Pancreas (tissue), 10 donors: ENCODE results near the gene CGRRF1. TPM values are rescaled to one million over a fixed set of nuclear protein-coding genes. Genes with fewer than 3 reads are reported as not detected.

Source experiments
- ATAC-seq, 4 donors: fragments of 200-7000 bp; cut with Tn5 transposase; one replicate each; pipeline versions ENCODE4 v1.8.0 to v1.9.1; 2020; ENCODE audit warnings: mild to moderate bottlenecking in 4 of 4, moderate library complexity in 4 of 4
- DNase-seq, 6 donors: peaks; one replicate each; pipeline ENCODE4 v3.0.0-alpha.2; 2020
- FAIRE-seq: peaks from 2 replicates; lab custom pipeline; 2012; peaks lifted over from hg19 to GRCh38; lab: Jason Lieb, UNC
- H3K27ac ChIP-seq, 4 donors: fragments of 200-600 bp; sonication (generic); 1 replicate in 3 of 4; 2 replicates in 1 of 4; pipeline versions ENCODE4 v1.5.0 to v1.8.0; 2020
- H3K27me3 ChIP-seq, 4 donors: fragments of 200-600 bp; one replicate each; pipeline ENCODE4 v1.8.0; 2021
- H3K36me3 ChIP-seq, 3 donors: fragments of 200-600 bp; sonication (generic) in 1 of 3; one replicate each; pipeline versions ENCODE4 v1.5.0 to v1.8.0; 2020 to 2021
- H3K4me1 ChIP-seq, 3 donors: fragments of 200-600 bp; one replicate each; pipeline ENCODE4 v1.8.0; 2021
- H3K4me3 ChIP-seq, 4 donors: fragments of 200-600 bp; sonication (generic) in 2 of 4; one replicate each; pipeline versions ENCODE4 v1.5.0 to v1.8.0; 2020 to 2021
- H3K9me3 ChIP-seq, 4 donors: fragments of 200-600 bp; one replicate each; pipeline ENCODE4 v1.8.0; 2021
- CTCF ChIP-seq, 4 donors: fragments of 200-600 bp; sonication (generic) in 3 of 4; IDR thresholded peaks; one replicate each; pipeline versions ENCODE4 v1.5.0 to v1.8.0; 2021; ENCODE audit warnings: antibody characterized with exemption in 4 of 4
- WGBS, 2 donors: extraction: QIAGEN DNeasy Blood & Tissue Kit; methylation state at CpG; one replicate each; pipeline ENCODE4 v1.1.7; 2013; 5-methylcytosine and 5-hydroxymethylcytosine counted together
- intact Hi-C, 3 donors: fragments of 100-400 bp; cut with DNase I; formaldehyde crosslinking; loops; one replicate each; pipeline versions ENCODE4 v1.11.1 to v1.14.2; 2022
- polyA plus RNA-seq, 2 donors: library from polyadenylated mRNA; stranded (reverse); fragments of 200-250 nt; gene quantifications; one replicate each; pipeline ENCODE4 v1.2.3, GENCODE V29; 2013
- total RNA-seq, 6 donors: library from RNA; stranded (reverse); fragmentation: NEBNext Ultra II Directional in 4 of 6; extraction: Animal tissue kit (Norgen Biotek cat#: 25700) in 4 of 6; gene quantifications; one replicate each; pipeline versions ENCODE4 v1.2.1 to v1.2.4, GENCODE V29; 2021 to 2023
- donor health status: healthy with polysubstance abuse.
- donor health status: DM: no; HTN: no; CAD: no; lungs with moderate emphysema.
- donor health status: DM: no; HTN: no; CAD: no.
- donor health status: control.
- donor health status: control.
- donor health status: Bipolar disorder and iron deficiency.
- donor health status: DM: yes; HTN: yes; CAD: no.
- donor health status: DM: no; HTN: no; CAD: no.
- donor health status: DM: no; HTN: no; CAD: no.
- donor health status: DM: yes; HTN: yes; CAD: no.

The CGRRF1 gene, protein sequence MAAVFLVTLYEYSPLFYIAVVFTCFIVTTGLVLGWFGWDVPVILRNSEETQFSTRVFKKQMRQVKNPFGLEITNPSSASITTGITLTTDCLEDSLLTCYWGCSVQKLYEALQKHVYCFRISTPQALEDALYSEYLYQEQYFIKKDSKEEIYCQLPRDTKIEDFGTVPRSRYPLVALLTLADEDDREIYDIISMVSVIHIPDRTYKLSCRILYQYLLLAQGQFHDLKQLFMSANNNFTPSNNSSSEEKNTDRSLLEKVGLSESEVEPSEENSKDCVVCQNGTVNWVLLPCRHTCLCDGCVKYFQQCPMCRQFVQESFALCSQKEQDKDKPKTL
- total RNA-seq = 10 to 100 TPM in 3 of 6 donors, 1 to 10 TPM in 3; 8.3 to 11.8 (median 9.9) TPM
- polyA plus RNA-seq = 10 to 100 TPM; 12.9 to 17.6 TPM

DNA sequence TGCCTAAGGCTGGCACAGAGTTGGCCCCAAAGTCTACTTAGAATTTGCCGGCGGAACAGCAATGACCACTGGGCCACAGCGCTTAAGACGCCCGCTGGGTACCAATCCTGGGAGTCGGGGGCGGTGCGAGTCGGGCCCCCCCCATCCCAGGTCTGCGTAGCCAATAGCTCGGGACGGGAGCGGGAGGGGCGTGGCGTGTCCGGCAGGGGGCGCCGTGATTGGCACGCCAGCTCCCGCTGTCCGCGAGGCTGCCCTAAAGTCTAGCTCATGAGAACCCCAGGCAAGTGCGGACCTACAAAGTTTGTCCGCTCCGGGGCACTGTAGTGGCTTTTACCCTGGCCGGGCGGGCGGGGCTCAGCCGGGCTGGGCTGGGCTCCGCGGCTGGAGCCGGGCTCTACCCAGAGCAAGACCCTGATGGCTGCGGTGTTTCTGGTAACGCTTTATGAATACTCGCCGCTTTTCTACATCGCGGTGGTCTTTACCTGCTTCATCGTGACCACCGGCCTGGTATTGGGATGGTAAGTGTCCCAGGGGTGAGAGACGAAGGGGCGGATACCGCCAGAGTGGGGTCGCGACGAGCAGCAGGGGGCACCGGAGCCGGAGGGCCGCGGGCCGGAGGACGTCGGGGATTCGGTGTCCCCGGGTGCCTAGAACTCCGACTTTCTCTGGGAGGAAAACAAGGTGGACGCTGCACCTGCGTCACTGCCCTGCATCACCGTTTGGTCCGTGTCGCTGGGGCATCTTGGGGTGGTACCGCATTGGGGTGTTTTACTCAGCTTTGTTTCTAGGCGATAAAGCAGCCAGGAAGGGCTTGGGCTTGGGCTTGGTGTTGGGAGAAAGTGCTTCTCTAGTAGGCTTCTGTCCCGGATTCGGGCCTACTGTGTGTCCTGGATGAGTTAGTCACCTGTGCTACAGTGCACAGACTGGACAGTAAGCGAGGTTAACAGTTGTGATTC is at the start of gene CGRRF1:
Gene CGRRF1, plus strand, starts transcription at position 361 of the 956 bp plus-strand sequence. Its CDS starts 54 bp downstream, at position 415.
- Histone ChIP-seq H3K36me3 (no peaks in the 10 kb centered on the region), H3K9me3 (no peaks in the 10 kb centered on the region), H3K27me3 (no peaks in the 10 kb centered on the region), H3K4me3 (peak within 1 kb of the TSS; percentile 79 to 100 (median 87)), H3K27ac (peak within 1 kb of the TSS; percentile 30 to 72 (median 51)), H3K4me1 (peaks cover 0 to 11% (median 9%) of the 10 kb centered on the region in 3 donors)
- peak; percentile 96 to 99 (median 98) for DNase-seq
- peak; percentile 97 to 99 (median 99) for ATAC-seq
- 0 to 1% methylated on average over 66 of the region's 66 CpGs for WGBS, 2 donors
- peak; percentile 69 for FAIRE-seq
- TF ChIP-seq CTCF (IDR thresholded peaks at IDR 0.05) = peak; percentile 50 to 91 (median 68)
- intact Hi-C loops = no loop called here

- Histone ChIP-seq H3K27ac (no peak overlapping the region), H3K9me3 (no peaks in the 10 kb centered on the region), H3K36me3 (no peaks in the 10 kb centered on the region), H3K4me1 (no peaks in the 10 kb centered on the region), H3K4me3 (no peak overlapping the region), H3K27me3 (peaks cover 0 to 41% (median 8%) of the 10 kb centered on the region in 4 donors)
- DNase-seq (no peak), ATAC-seq (no peak), FAIRE-seq (no peak)
- intact Hi-C loops = no loop called here
- TF ChIP-seq CTCF (IDR thresholded peaks at IDR 0.05) = no peak
- WGBS, 2 donors = 64 to 68% methylated on average over 5 of the region's 5 CpGs
These were observed 47.7 kb upstream of the CGRRF1 start for GRCh38 chr14:54462048-54462447.

DNA sequence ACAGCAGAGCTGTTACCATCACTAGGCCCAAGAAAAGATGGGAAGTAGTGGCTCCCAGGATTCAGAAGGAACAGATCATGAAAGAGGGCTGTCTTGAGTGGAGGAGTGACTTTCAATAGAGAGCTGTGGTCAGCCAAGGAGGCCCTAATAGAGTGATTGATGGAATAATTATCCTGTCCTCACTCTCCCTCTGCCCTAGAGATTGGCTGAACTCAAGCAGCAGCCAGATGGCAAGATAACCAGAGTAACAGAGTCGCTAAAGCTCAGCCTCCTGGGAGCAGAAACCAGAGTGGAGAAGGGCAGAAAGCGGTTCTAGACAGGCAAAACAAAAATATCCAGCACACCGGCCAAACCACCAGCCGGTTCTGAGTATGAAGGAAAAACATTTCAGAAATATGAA is 44.1 kb upstream of the CGRRF1 start:
- Histone ChIP-seq H3K27ac (no peak overlapping the region), H3K9me3 (no peaks in the 10 kb centered on the region), H3K4me1 (peaks cover 0 to 3% (median under 1%) of the 10 kb centered on the region in 3 donors), H3K4me3 (no peak overlapping the region), H3K36me3 (no peaks in the 10 kb centered on the region), H3K27me3 (peaks cover 0 to 23% (median 8%) of the 10 kb centered on the region in 4 donors)
- no peak for TF ChIP-seq CTCF (IDR thresholded peaks at IDR 0.05)
- WGBS, 2 donors = 84 to 94% methylated on average over 4 of the region's 4 CpGs
- FAIRE-seq = no peak
- no peak for ATAC-seq
- DNase-seq = no peak
- intact Hi-C loops = no loop called here

DNA sequence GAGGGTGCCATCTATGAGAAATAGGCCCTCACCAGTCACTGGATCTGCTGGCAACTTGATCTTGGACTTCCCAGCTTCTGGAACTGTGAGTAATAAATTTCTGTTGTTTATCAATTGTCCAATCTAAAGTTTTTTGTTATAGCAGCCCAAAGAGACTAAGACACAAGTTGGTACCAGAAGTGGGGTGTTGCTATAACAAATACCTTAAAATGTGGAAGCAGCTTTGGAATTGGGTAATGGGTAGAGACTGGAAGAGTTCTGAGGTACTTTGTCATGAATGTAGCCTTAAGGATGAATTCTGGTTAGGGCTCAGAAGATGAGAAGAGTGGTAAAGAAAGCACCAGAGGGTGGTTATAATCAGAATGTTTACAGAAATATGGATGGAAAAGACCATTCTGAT is 42.4 kb upstream of the CGRRF1 start:
- ATAC-seq (no peak), DNase-seq (no peak), FAIRE-seq (no peak)
- Histone ChIP-seq H3K27ac (no peak overlapping the region), H3K4me1 (peaks cover 0 to 7% (median 6%) of the 10 kb centered on the region in 3 donors), H3K27me3 (peaks cover 0 to 16% (median 5%) of the 10 kb centered on the region in 4 donors), H3K4me3 (no peak overlapping the region), H3K9me3 (no peaks in the 10 kb centered on the region), H3K36me3 (no peaks in the 10 kb centered on the region)
- intact Hi-C loops = no loop called here
- no peak for TF ChIP-seq CTCF (IDR thresholded peaks at IDR 0.05)
